Panc1 (cell line): ENCODE measurements around the gene TRAPPC10.

Experiments used
- POLR2AphosphoS5 ChIP-seq: IDR thresholded peaks from 2 replicates; pipeline ENCODE4 v1.6.1; 2012; ENCODE audit warnings: mild to moderate bottlenecking, low read depth, low read length, moderate library complexity
- SIN3A ChIP-seq: IDR thresholded peaks from 2 replicates; pipeline ENCODE4 v1.6.1; 2012; ENCODE audit warnings: low read depth, mild to moderate bottlenecking, low read length, moderate library complexity, borderline replicate concordance; ENCODE audit not compliant: insufficient read depth
- TCF7L2 ChIP-seq: IDR thresholded peaks from 2 replicates; pipeline ENCODE4 v1.6.1; 2011; ENCODE audit warnings: mild to moderate bottlenecking, low read depth, low read length, inconsistent platforms
- TF ChIP-seq, protein P1 (sequence below): fragments of 450-650 bp; IDR thresholded peaks from 2 replicates; pipeline ENCODE4 v1.5.1; 2017; ENCODE audit warnings: mild to moderate bottlenecking
- TF ChIP-seq, protein P2 (sequence below), 2 experiments: IDR thresholded peaks; 2 replicates each; pipeline ENCODE4 v1.6.1; 2011 to 2012; ENCODE audit warnings: low read depth in 2 of 2, control low read depth in 1 of 2, low read length in 1 of 2, mild to moderate bottlenecking in 1 of 2, moderate library complexity in 1 of 2; ENCODE audit not compliant: insufficient read depth in 1 of 2

DNA sequence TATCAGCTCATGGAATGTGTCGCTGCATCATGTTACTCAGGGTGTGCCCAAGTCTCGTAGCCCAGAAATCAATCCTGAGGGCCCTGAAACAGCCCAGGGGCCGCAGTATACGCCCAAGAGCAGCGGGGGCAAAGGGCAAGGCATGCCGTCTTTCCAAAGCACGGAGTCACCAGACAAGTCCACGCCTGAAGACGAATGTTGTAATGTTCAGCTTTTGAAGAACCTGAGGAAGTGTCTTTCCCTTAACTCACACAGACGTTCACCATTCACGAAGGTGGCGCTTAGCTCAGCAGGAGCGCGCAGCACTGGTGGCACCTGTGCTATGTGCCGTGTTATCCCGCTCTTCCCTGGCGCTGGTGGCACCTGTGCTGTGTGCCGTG is 76.3 kb downstream of the TRAPPC10 start:
- TF ChIP-seq, protein P1, sequence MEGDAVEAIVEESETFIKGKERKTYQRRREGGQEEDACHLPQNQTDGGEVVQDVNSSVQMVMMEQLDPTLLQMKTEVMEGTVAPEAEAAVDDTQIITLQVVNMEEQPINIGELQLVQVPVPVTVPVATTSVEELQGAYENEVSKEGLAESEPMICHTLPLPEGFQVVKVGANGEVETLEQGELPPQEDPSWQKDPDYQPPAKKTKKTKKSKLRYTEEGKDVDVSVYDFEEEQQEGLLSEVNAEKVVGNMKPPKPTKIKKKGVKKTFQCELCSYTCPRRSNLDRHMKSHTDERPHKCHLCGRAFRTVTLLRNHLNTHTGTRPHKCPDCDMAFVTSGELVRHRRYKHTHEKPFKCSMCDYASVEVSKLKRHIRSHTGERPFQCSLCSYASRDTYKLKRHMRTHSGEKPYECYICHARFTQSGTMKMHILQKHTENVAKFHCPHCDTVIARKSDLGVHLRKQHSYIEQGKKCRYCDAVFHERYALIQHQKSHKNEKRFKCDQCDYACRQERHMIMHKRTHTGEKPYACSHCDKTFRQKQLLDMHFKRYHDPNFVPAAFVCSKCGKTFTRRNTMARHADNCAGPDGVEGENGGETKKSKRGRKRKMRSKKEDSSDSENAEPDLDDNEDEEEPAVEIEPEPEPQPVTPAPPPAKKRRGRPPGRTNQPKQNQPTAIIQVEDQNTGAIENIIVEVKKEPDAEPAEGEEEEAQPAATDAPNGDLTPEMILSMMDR, result no peak
- TF ChIP-seq, protein P2, sequence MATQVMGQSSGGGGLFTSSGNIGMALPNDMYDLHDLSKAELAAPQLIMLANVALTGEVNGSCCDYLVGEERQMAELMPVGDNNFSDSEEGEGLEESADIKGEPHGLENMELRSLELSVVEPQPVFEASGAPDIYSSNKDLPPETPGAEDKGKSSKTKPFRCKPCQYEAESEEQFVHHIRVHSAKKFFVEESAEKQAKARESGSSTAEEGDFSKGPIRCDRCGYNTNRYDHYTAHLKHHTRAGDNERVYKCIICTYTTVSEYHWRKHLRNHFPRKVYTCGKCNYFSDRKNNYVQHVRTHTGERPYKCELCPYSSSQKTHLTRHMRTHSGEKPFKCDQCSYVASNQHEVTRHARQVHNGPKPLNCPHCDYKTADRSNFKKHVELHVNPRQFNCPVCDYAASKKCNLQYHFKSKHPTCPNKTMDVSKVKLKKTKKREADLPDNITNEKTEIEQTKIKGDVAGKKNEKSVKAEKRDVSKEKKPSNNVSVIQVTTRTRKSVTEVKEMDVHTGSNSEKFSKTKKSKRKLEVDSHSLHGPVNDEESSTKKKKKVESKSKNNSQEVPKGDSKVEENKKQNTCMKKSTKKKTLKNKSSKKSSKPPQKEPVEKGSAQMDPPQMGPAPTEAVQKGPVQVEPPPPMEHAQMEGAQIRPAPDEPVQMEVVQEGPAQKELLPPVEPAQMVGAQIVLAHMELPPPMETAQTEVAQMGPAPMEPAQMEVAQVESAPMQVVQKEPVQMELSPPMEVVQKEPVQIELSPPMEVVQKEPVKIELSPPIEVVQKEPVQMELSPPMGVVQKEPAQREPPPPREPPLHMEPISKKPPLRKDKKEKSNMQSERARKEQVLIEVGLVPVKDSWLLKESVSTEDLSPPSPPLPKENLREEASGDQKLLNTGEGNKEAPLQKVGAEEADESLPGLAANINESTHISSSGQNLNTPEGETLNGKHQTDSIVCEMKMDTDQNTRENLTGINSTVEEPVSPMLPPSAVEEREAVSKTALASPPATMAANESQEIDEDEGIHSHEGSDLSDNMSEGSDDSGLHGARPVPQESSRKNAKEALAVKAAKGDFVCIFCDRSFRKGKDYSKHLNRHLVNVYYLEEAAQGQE (IDR thresholded peaks at IDR 0.05; ENCODE audit: insufficient read depth in 1 of 2, low read depth in 2 of 2, low read length in 1 of 2), result no peak
- TF ChIP-seq POLR2AphosphoS5, result no peak
- TF ChIP-seq TCF7L2, result no peak
- TF ChIP-seq SIN3A, result no peak
